Measurements from ENCODE around the gene TMOD1. TPM values are rescaled to one million over a fixed set of nuclear protein-coding genes. Genes with fewer than 3 reads are reported as not detected.

Gene TMOD1
- total and polyA plus RNA-seq, 5 donors from 2014 or later: 2.4 to 11.0 (median 3.7) TPM

GRCh38 chr9:97598461-97599288 is 97.2 kb downstream of the TMOD1 start:
- peaks cover 36% of the 10 kb centered on the region for H3K36me3 ChIP-seq (ENCODE audit: control insufficient read depth, insufficient read depth, low read length)
- peaks cover 6 to 8% (median 7%) of the 10 kb centered on the region in 4 donors for H3K4me1 Mint-ChIP-seq
- peak; percentile 81 to 89 for ATAC-seq (ENCODE audit: low read depth in 2 of 2)
- H3K27ac Mint-ChIP-seq: peak overlapping the region in 1 of 3 donors; percentile 14
- peak overlapping the region; percentile 27 for H3K4me3 ChIP-seq (ENCODE audit: low read depth, low read length)
- H3K4me3 Mint-ChIP-seq: peak overlapping the region in 3 of 4 donors; percentile 39 to 76 (median 48)
- H3K27me3 Mint-ChIP-seq: no peaks in the 10 kb centered on the region
- no peak overlapping the region for H3K27ac ChIP-seq (ENCODE audit: insufficient read depth, low read length, poor library complexity, severe bottlenecking)
- peaks cover 25% of the 10 kb centered on the region for H3K36me3 Mint-ChIP-seq
- no peaks in the 10 kb centered on the region for H3K9me3 ChIP-seq (ENCODE audit: control insufficient read depth in 2 of 2, low read length in 2 of 2)
- no peaks in the 10 kb centered on the region for H3K27me3 ChIP-seq (ENCODE audit: control insufficient read depth, insufficient read depth, low read length)
- peaks cover 3% of the 10 kb centered on the region for H3K4me1 ChIP-seq (ENCODE audit: control insufficient read depth, insufficient read depth, low read length, poor library complexity, severe bottlenecking)
- H3K9me3 Mint-ChIP-seq: peaks cover 0 to under 1% (median 0%) of the 10 kb centered on the region in 7 donors
- peak; percentile 46 to 89 (median 74) for DNase-seq

GRCh38 chr9:97599314-97599846 is 97.9 kb downstream of the TMOD1 start:
- no peaks in the 10 kb centered on the region for H3K27me3 Mint-ChIP-seq
- peaks cover 3% of the 10 kb centered on the region for H3K4me1 ChIP-seq (ENCODE audit: control insufficient read depth, insufficient read depth, low read length, poor library complexity, severe bottlenecking)
- no peak overlapping the region for H3K4me3 ChIP-seq (ENCODE audit: low read depth, low read length)
- peaks cover 25% of the 10 kb centered on the region for H3K36me3 Mint-ChIP-seq
- no peak overlapping the region for H3K27ac ChIP-seq (ENCODE audit: insufficient read depth, low read length, poor library complexity, severe bottlenecking)
- H3K4me3 Mint-ChIP-seq: no peak overlapping the region
- DNase-seq (no peak), ATAC-seq (ENCODE audit: low read depth in 2 of 2) (no peak)
- H3K9me3 Mint-ChIP-seq: no peaks in the 10 kb centered on the region
- H3K4me1 Mint-ChIP-seq: peaks cover 6 to 8% (median 7%) of the 10 kb centered on the region in 4 donors
- H3K36me3 ChIP-seq (ENCODE audit: control insufficient read depth, insufficient read depth, low read length): peaks cover 42% of the 10 kb centered on the region
- H3K27me3 ChIP-seq (ENCODE audit: control insufficient read depth, insufficient read depth, low read length): no peaks in the 10 kb centered on the region
- H3K9me3 ChIP-seq (ENCODE audit: control insufficient read depth in 2 of 2, low read length in 2 of 2): no peaks in the 10 kb centered on the region
- peak overlapping the region in 1 of 3 donors; percentile 14 for H3K27ac Mint-ChIP-seq

- Mint-ChIP-seq H3K27me3 (no peaks in the 10 kb centered on the region), H3K27ac (no peak overlapping the region), H3K9me3 (no peaks in the 10 kb centered on the region), H3K4me3 (no peak overlapping the region), H3K4me1 (peaks cover 6 to 8% (median 7%) of the 10 kb centered on the region in 4 donors), H3K36me3 (peaks cover 36% of the 10 kb centered on the region)
- H3K36me3 ChIP-seq (ENCODE audit: control insufficient read depth, insufficient read depth, low read length): peaks cover 55% of the 10 kb centered on the region
- no peak for ATAC-seq (ENCODE audit: low read depth in 2 of 2)
- H3K27me3 ChIP-seq (ENCODE audit: control insufficient read depth, insufficient read depth, low read length): no peaks in the 10 kb centered on the region
- no peak overlapping the region for H3K27ac ChIP-seq (ENCODE audit: insufficient read depth, low read length, poor library complexity, severe bottlenecking)
- H3K4me3 ChIP-seq (ENCODE audit: low read depth, low read length): no peak overlapping the region
- H3K4me1 ChIP-seq (ENCODE audit: control insufficient read depth, insufficient read depth, low read length, poor library complexity, severe bottlenecking): peaks cover 3% of the 10 kb centered on the region
- DNase-seq: no peak
- H3K9me3 ChIP-seq (ENCODE audit: control insufficient read depth in 2 of 2, low read length in 2 of 2): no peaks in the 10 kb centered on the region
Observed at GRCh38 chr9:97600531-97601227, 99.2 kb downstream of the TMOD1 start.

- no peak overlapping the region for H3K4me3 ChIP-seq (ENCODE audit: low read depth, low read length)
- no peaks in the 10 kb centered on the region for H3K9me3 ChIP-seq (ENCODE audit: control insufficient read depth in 2 of 2, low read length in 2 of 2)
- H3K4me3 Mint-ChIP-seq: no peak overlapping the region
- peaks cover 6 to 8% (median 7%) of the 10 kb centered on the region in 4 donors for H3K4me1 Mint-ChIP-seq
- no peaks in the 10 kb centered on the region for H3K9me3 Mint-ChIP-seq
- H3K27ac ChIP-seq (ENCODE audit: insufficient read depth, low read length, poor library complexity, severe bottlenecking): no peak overlapping the region
- peak overlapping the region in 1 of 3 donors; percentile 61 for H3K27ac Mint-ChIP-seq
- H3K36me3 ChIP-seq (ENCODE audit: control insufficient read depth, insufficient read depth, low read length): peaks cover 59% of the 10 kb centered on the region
- no peak for ATAC-seq (ENCODE audit: low read depth in 2 of 2)
- peaks cover 3% of the 10 kb centered on the region for H3K4me1 ChIP-seq (ENCODE audit: control insufficient read depth, insufficient read depth, low read length, poor library complexity, severe bottlenecking)
- no peak for DNase-seq
- no peaks in the 10 kb centered on the region for H3K27me3 Mint-ChIP-seq
- H3K36me3 Mint-ChIP-seq: peaks cover 39% of the 10 kb centered on the region
- H3K27me3 ChIP-seq (ENCODE audit: control insufficient read depth, insufficient read depth, low read length): no peaks in the 10 kb centered on the region
Observed at GRCh38 chr9:97601228-97601898, 99.9 kb downstream of the TMOD1 start.

- Histone ChIP-seq H3K4me3 (ENCODE audit: low read depth, low read length) (no peak overlapping the region), H3K4me1 (ENCODE audit: control insufficient read depth, insufficient read depth, low read length, poor library complexity, severe bottlenecking) (peaks cover 3% of the 10 kb centered on the region), H3K9me3 (ENCODE audit: control insufficient read depth in 2 of 2, low read length in 2 of 2) (no peaks in the 10 kb centered on the region), H3K27ac (ENCODE audit: insufficient read depth, low read length, poor library complexity, severe bottlenecking) (no peak overlapping the region), H3K36me3 (ENCODE audit: control insufficient read depth, insufficient read depth, low read length) (peaks cover 59% of the 10 kb centered on the region), H3K27me3 (ENCODE audit: control insufficient read depth, insufficient read depth, low read length) (no peaks in the 10 kb centered on the region)
- H3K4me1 Mint-ChIP-seq: peaks cover 6 to 8% (median 7%) of the 10 kb centered on the region in 4 donors
- peaks cover 44% of the 10 kb centered on the region for H3K36me3 Mint-ChIP-seq
- no peak for ATAC-seq (ENCODE audit: low read depth in 2 of 2)
- H3K27ac Mint-ChIP-seq: peak overlapping the region in 1 of 3 donors; percentile 32
- no peaks in the 10 kb centered on the region for H3K9me3 Mint-ChIP-seq
- no peak for DNase-seq
- no peak overlapping the region for H3K4me3 Mint-ChIP-seq
- no peaks in the 10 kb centered on the region for H3K27me3 Mint-ChIP-seq
Observed at GRCh38 chr9:97602430-97602829, 101.0 kb downstream of the TMOD1 start.

- no peak overlapping the region for H3K4me3 ChIP-seq (ENCODE audit: low read depth, low read length)
- Mint-ChIP-seq H3K27me3 (no peaks in the 10 kb centered on the region), H3K36me3 (peaks cover 44% of the 10 kb centered on the region), H3K4me1 (no peaks in the 10 kb centered on the region), H3K4me3 (no peak overlapping the region), H3K27ac (peak overlapping the region in 2 of 3 donors; percentile 32 to 52), H3K9me3 (no peaks in the 10 kb centered on the region)
- no peak overlapping the region for H3K27ac ChIP-seq (ENCODE audit: insufficient read depth, low read length, poor library complexity, severe bottlenecking)
- no peak for ATAC-seq (ENCODE audit: low read depth in 2 of 2)
- H3K4me1 ChIP-seq (ENCODE audit: control insufficient read depth, insufficient read depth, low read length, poor library complexity, severe bottlenecking): no peaks in the 10 kb centered on the region
- DNase-seq: no peak
- H3K9me3 ChIP-seq (ENCODE audit: control insufficient read depth in 2 of 2, low read length in 2 of 2): no peaks in the 10 kb centered on the region
- H3K36me3 ChIP-seq (ENCODE audit: control insufficient read depth, insufficient read depth, low read length): peaks cover 61% of the 10 kb centered on the region
- H3K27me3 ChIP-seq (ENCODE audit: control insufficient read depth, insufficient read depth, low read length): no peaks in the 10 kb centered on the region
Observed at GRCh38 chr9:97604901-97605645, 103.6 kb downstream of the TMOD1 start.
